Stomach (tissue), 4 donors: ENCODE results near the gene SPATS2.

Source experiments
- CTCF ChIP-seq, 7 experiments: fragments of 450-650 bp in 4 of 7; fragments of 200-600 bp in 3 of 7; sonication (generic) in 3 of 7; IDR thresholded peaks; one replicate each; pipeline ENCODE4 v1.5.1; 2016 to 2019; ENCODE audit warnings: antibody characterized with exemption in 7 of 7, control low read depth in 2 of 7, mild to moderate bottlenecking in 1 of 7
- POLR2AphosphoS5 ChIP-seq, 3 donors: sonication (generic); formaldehyde crosslinking; IDR thresholded peaks; one replicate each; pipeline ENCODE4 v1.6.1; 2016; ENCODE audit warnings: antibody characterized with exemption in 3 of 3

- TF ChIP-seq POLR2AphosphoS5 (IDR thresholded peaks at IDR 0.05) (peak in 1 of 3 donors; percentile 54), CTCF (IDR thresholded peaks at IDR 0.05) (no peak)
These were observed 157.5 kb downstream of the SPATS2 start for GRCh38 chr12:49524660-49525324.
